Colonic mucosa (tissue), 4 donors: ENCODE results near the gene KIF5B. TPM values are rescaled to one million over a fixed set of nuclear protein-coding genes. Genes with fewer than 3 reads are reported as not detected.
A peak's percentile ranks its signal among the peaks of the same experiment; 100 is the strongest.

Source experiments
- DNase-seq: peaks from one replicate; pipeline ENCODE4 v3.0.0-alpha.2; 2020
- H3K27ac ChIP-seq: fragments of 200-600 bp; one replicate; pipeline ENCODE4 v1.8.0; 2021
- H3K27me3 ChIP-seq: fragments of 200-600 bp; one replicate; pipeline ENCODE4 v1.8.0; 2021
- H3K36me3 ChIP-seq: fragments of 200-600 bp; one replicate; pipeline ENCODE4 v1.8.0; 2021
- H3K4me1 ChIP-seq: fragments of 200-600 bp; one replicate; pipeline ENCODE4 v1.8.0; 2021; ENCODE audit warnings: mild to moderate bottlenecking
- H3K4me3 ChIP-seq: fragments of 200-600 bp; one replicate; pipeline ENCODE4 v1.8.0; 2021
- H3K9ac ChIP-seq, 2 donors: one replicate each; pipeline ENCODE4 v1.7.0; 2013; ENCODE audit warnings: control low read depth in 2 of 2, low read depth in 2 of 2, low read length in 2 of 2
- H3K9me3 ChIP-seq: fragments of 200-600 bp; one replicate; pipeline ENCODE4 v1.8.0; 2021
- intact Hi-C: fragments of 100-400 bp; cut with DNase I; formaldehyde crosslinking; loops from one replicate; pipeline ENCODE4 v1.14.1; 2022
- total RNA-seq, 2 donors: library from RNA; stranded (reverse); fragmentation: NEBNext Ultra II Directional in 1 of 2; extraction: Animal tissue kit (Norgen Biotek cat#: 25700) in 1 of 2; gene quantifications; one replicate each; pipeline ENCODE4 v1.2.1, GENCODE V29; 2021
- TF ChIP-seq, protein P1 (sequence below): fragments of 200-600 bp; IDR thresholded peaks from one replicate; pipeline ENCODE4 v1.8.0; 2022; ENCODE audit warnings: antibody characterized with exemption, mild to moderate bottlenecking
- donor health status: healthy.
- donor health status: DM: no; HTN: no; CAD: no.
- donor health status: DM: no; HTN: no; CAD: no.

The KIF5B gene
- total RNA-seq, 2 donors from 2014 or later: 119 to 153 TPM

DNA sequence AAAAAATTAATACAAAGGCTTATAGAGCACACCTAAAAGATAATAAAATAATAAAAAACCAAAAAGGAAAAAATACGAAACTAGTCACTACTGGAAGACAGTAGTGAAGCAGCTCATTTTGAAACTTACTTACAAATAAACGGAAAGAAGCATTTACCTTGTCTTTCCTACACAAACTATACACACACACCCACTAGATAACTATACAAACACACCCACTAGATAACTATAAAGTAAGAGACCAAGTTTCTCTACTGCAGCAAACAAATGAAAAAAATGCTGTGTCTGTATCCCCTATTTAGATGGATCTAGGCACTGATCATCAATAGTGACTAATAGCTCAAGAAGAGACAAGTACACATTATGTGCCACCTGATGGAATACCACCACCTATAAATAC, 49.2 kb downstream of the KIF5B start:
- TF ChIP-seq, protein P1, sequence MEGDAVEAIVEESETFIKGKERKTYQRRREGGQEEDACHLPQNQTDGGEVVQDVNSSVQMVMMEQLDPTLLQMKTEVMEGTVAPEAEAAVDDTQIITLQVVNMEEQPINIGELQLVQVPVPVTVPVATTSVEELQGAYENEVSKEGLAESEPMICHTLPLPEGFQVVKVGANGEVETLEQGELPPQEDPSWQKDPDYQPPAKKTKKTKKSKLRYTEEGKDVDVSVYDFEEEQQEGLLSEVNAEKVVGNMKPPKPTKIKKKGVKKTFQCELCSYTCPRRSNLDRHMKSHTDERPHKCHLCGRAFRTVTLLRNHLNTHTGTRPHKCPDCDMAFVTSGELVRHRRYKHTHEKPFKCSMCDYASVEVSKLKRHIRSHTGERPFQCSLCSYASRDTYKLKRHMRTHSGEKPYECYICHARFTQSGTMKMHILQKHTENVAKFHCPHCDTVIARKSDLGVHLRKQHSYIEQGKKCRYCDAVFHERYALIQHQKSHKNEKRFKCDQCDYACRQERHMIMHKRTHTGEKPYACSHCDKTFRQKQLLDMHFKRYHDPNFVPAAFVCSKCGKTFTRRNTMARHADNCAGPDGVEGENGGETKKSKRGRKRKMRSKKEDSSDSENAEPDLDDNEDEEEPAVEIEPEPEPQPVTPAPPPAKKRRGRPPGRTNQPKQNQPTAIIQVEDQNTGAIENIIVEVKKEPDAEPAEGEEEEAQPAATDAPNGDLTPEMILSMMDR: no peak
- H3K9me3 ChIP-seq: no peaks in the 10 kb centered on the region
- no peaks in the 10 kb centered on the region for H3K27me3 ChIP-seq
- intact Hi-C loops: no loop called here
- no peak for DNase-seq
- no peak overlapping the region for H3K27ac ChIP-seq
- no peaks in the 10 kb centered on the region for H3K4me1 ChIP-seq
- H3K36me3 ChIP-seq: peaks cover 7% of the 10 kb centered on the region
- H3K4me3 ChIP-seq: no peak overlapping the region
- H3K9ac ChIP-seq: no peak overlapping the region

DNA sequence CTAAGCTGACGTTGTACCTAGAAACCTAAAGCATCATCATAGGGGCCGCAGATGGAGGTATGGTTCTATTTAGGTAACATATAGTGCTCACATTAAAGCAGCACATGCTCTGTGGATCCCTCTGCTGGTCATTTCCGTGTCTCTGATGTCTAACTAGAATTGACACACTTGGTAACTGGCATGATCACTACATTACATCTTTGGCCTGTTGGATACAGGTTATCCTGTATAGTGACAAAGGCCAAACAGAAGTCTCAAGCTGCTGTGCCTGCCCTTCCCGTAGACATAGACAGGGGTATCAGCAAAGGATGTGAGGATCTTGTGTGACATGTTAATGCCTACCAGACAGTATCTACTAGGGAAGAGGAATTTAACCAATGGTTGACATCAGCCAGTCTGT, 51.2 kb downstream of the KIF5B start:
- H3K27me3 ChIP-seq: no peaks in the 10 kb centered on the region
- peak; percentile 46 for DNase-seq
- no peak overlapping the region for H3K27ac ChIP-seq
- H3K36me3 ChIP-seq: no peaks in the 10 kb centered on the region
- TF ChIP-seq, protein P1: peak; percentile 25
- H3K9ac ChIP-seq: no peak overlapping the region
- H3K4me3 ChIP-seq: no peak overlapping the region
- H3K4me1 ChIP-seq: no peaks in the 10 kb centered on the region
- intact Hi-C loops: no loop called here
- no peaks in the 10 kb centered on the region for H3K9me3 ChIP-seq

DNA sequence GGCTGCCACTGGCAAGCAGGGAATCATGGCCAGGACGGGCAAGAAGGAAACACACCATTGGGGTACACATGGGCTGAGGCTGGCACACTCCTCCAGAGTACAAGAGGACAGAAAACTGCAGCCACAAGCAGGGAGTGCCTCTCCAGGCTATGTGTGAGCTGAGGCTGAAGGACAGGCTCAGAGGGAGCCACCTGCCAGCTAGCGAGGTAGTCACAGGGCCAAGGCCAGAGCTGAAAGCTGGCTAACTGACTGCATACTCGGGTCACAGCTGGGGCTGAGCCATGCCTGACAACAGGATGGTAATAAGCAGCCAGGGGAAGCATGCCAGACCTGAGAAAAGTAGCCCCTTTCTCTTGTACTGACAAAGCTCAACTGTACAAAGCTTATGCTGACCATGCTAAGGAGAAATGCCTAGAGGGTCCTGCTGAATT, 52.0 kb downstream of the KIF5B start:
- H3K27ac ChIP-seq: no peak overlapping the region
- H3K27me3 ChIP-seq: no peaks in the 10 kb centered on the region
- no peaks in the 10 kb centered on the region for H3K4me1 ChIP-seq
- DNase-seq: no peak
- no peaks in the 10 kb centered on the region for H3K36me3 ChIP-seq
- TF ChIP-seq, protein P1: no peak
- intact Hi-C loops: no loop called here
- no peak overlapping the region for H3K9ac ChIP-seq
- no peaks in the 10 kb centered on the region for H3K9me3 ChIP-seq
- H3K4me3 ChIP-seq: no peak overlapping the region

DNA sequence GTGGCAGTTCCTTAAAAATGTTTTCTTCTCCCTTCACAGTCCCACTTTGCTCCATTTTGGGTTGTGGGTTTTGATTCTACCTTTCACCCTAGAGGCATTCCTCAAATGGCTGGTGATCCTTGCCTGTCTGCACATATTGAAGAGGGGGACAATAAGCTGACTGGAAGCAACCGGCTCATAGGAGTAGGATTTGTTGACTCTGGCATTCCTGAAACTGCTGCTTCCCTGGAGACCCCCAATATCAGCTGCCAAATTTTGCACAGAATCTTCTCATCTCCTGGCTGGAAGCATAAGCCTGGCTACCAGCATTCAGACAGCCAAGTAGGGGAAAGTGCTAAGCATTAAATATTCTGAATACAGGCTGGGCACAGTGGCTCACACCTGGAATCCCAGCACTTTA, 53.7 kb downstream of the KIF5B start:
- Histone ChIP-seq H3K4me1 (no peaks in the 10 kb centered on the region), H3K9me3 (no peaks in the 10 kb centered on the region), H3K36me3 (no peaks in the 10 kb centered on the region), H3K27ac (no peak overlapping the region), H3K4me3 (no peak overlapping the region), H3K27me3 (no peaks in the 10 kb centered on the region), H3K9ac (no peak overlapping the region)
- TF ChIP-seq, protein P1: no peak
- intact Hi-C loops: no loop called here
- DNase-seq: no peak

DNA sequence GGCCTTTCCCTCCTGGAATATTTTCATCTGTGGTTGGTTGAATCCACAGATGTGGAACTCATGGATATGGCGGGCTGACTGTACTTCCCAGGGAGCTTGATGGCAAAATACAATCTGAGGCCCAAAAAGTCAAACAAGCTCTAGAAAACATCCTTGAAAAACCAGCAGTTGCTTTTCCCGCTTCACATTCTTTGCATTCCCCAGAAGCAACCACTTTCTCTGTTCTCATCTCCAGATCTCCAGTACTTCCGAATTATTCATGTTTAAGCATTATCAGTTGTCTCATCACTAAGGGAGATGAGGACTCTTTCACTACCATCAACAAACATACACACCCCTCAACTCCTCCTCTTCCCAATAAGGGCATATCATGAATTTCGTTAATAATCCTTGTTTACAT, 55.3 kb downstream of the KIF5B start:
- TF ChIP-seq, protein P1: no peak
- no peak overlapping the region for H3K27ac ChIP-seq
- intact Hi-C loops: no loop called here
- no peaks in the 10 kb centered on the region for H3K27me3 ChIP-seq
- H3K9me3 ChIP-seq: no peaks in the 10 kb centered on the region
- no peaks in the 10 kb centered on the region for H3K4me1 ChIP-seq
- DNase-seq: no peak
- H3K9ac ChIP-seq: no peak overlapping the region
- no peak overlapping the region for H3K4me3 ChIP-seq
- H3K36me3 ChIP-seq: no peaks in the 10 kb centered on the region

DNA sequence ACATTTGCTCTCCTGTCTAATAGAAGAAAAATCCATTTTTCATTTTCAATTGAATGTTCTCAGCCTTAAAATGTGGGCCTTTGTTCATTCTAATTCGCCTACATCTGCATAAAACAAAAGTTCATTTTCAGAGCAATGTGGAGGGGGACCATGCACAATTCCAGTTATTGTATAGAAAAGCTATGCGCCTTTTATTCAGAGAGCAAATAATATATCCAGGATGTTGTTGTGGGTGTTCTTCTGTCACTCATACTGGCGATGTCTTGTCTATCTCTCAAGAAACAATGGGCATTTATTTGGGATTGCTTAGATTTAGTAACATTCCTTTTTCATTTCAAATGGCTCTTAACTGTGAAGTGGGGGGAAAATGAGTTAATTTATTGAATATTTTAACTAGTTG, 56.4 kb downstream of the KIF5B start:
- TF ChIP-seq, protein P1: no peak
- Histone ChIP-seq H3K27me3 (no peaks in the 10 kb centered on the region), H3K36me3 (no peaks in the 10 kb centered on the region), H3K9ac (no peak overlapping the region), H3K4me1 (no peaks in the 10 kb centered on the region), H3K27ac (no peak overlapping the region), H3K4me3 (no peak overlapping the region), H3K9me3 (no peaks in the 10 kb centered on the region)
- intact Hi-C loops: no loop called here
- no peak for DNase-seq
